HepG2 (cell line): ENCODE measurements around the gene NCBP3. TPM values are rescaled to one million over a fixed set of nuclear protein-coding genes. Genes with fewer than 3 reads are reported as not detected.

Experiments
- ATAC-seq: fragments of 200-7000 bp; cut with Tn5 transposase; 3 replicates; pipeline ENCODE4 v1.9.1; 2020; ENCODE audit warnings: mild to moderate bottlenecking, moderate library complexity
- BruUV-seq: library from RNA; stranded (reverse); fragments of 400-500 nt; replicated peaks from 2 replicates; lab custom pipeline; 2021; lab: Mats Ljungman, UMichigan
- CTCF ChIA-PET: fragments of 300-600 bp; formaldehyde crosslinking; extraction: SDS; loops from one replicate; lab custom pipeline; 2021; ENCODE audit warnings: low total read pairs, inconsistent platforms, low intra/inter-chr PET ratio; lab: Yijun Ruan, JAX
- POLR2A ChIA-PET: fragments of 350-600 bp; sonication (Branson Sonifier 250); formaldehyde crosslinking; loops from one replicate; lab custom pipeline; 2020; ENCODE audit warnings: antibody characterized with exemption, inconsistent platforms; lab: Yijun Ruan, JAX
- DNase-seq: peaks from one replicate; pipeline ENCODE4 v3.0.0-alpha.2; 2015; ENCODE audit warnings: low spot score
- FAIRE-seq: peaks from 3 replicates; lab custom pipeline; 2011; peaks lifted over from hg19 to GRCh38; lab: Jason Lieb, UNC
- H2AFZ ChIP-seq: one replicate; pipeline ENCODE4 v1.6.1; 2011; ENCODE audit warnings: low read length, inconsistent platforms
- H3K27ac ChIP-seq: fragments of 300-600 bp; 3 replicates; pipeline ENCODE4 v1.8.0; 2011; ENCODE audit warnings: mixed run types, mild to moderate bottlenecking, mixed read lengths, low read length, inconsistent platforms; ENCODE audit not compliant: insufficient read depth; ENCODE audit errors: extremely low read length
- H3K27me3 ChIP-seq, 2 experiments: fragments of 200-600 bp in 1 of 2; 2 replicates in 1 of 2; 3 replicates in 1 of 2; pipeline versions ENCODE4 v1.6.0 to v1.8.0; 2011; ENCODE audit warnings: low read length in 2 of 2, mild to moderate bottlenecking in 2 of 2, moderate library complexity in 2 of 2, inconsistent platforms in 1 of 2; ENCODE audit not compliant: insufficient read depth in 2 of 2, control insufficient read depth in 1 of 2
- H3K36me3 ChIP-seq, 2 experiments: fragments of 200-600 bp in 1 of 2; replicated peaks in 1 of 2; 2 replicates in 1 of 2; 3 replicates in 1 of 2; pipeline versions ENCODE4 v1.5.1 to v1.8.0; 2011; ENCODE audit warnings: low read length in 2 of 2, inconsistent platforms in 1 of 2; ENCODE audit not compliant: insufficient read depth in 2 of 2, control insufficient read depth in 1 of 2
- H3K4me1 ChIP-seq: 2 replicates; pipeline ENCODE4 v1.5.1; 2012; ENCODE audit warnings: low read length, inconsistent platforms; ENCODE audit not compliant: insufficient read depth
- H3K4me2 ChIP-seq: 2 replicates; pipeline ENCODE4 v1.6.0; 2011; ENCODE audit warnings: low read depth, low read length, inconsistent platforms
- H3K4me3 ChIP-seq, 3 experiments: fragments of 200-600 bp in 1 of 3; sonication (generic), shearing (Covaris generic) in 1 of 3; replicated peaks in 1 of 3; 2 replicates each; pipeline ENCODE4 v1.5.1; 2011 to 2016; ENCODE audit warnings: low read length in 3 of 3, inconsistent platforms in 2 of 3, low read depth in 2 of 3, mild to moderate bottlenecking in 2 of 3, control low read depth in 1 of 3, mixed read lengths in 1 of 3; ENCODE audit not compliant: insufficient read depth in 1 of 3
- H3K79me2 ChIP-seq: one replicate; pipeline ENCODE4 v1.6.1; 2011; ENCODE audit warnings: low read length, inconsistent platforms; ENCODE audit not compliant: insufficient read depth
- H3K9ac ChIP-seq: 2 replicates; pipeline ENCODE4 v1.6.0; 2011; ENCODE audit warnings: mild to moderate bottlenecking, low read depth, low read length, inconsistent platforms; ENCODE audit not compliant: insufficient read depth
- H3K9me3 ChIP-seq: 2 replicates; pipeline ENCODE4 v1.5.1; 2012; ENCODE audit warnings: mild to moderate bottlenecking, low read length
- H4K20me1 ChIP-seq: 2 replicates; pipeline ENCODE4 v1.6.0; 2011; ENCODE audit warnings: inconsistent platforms, mild to moderate bottlenecking, low read length, moderate library complexity; ENCODE audit not compliant: insufficient read depth
- AHR ChIP-seq: IDR thresholded peaks from 2 replicates; pipeline ENCODE4 v1.6.1; 2018; ENCODE audit warnings: missing genetic modification reagents, missing compliant biosample characterization
- ARNT ChIP-seq: fragments of 450-650 bp; IDR thresholded peaks from 2 replicates; pipeline ENCODE4 v1.6.1; 2017
- BHLHE40 ChIP-seq: IDR thresholded peaks from 2 replicates; pipeline ENCODE4 v1.6.1; 2011; ENCODE audit warnings: low read length, improper control_type of control experiment
- E2F1 ChIP-seq: sonication (generic); formaldehyde crosslinking; IDR thresholded peaks from 2 replicates; pipeline ENCODE4 v1.5.0; 2020; ENCODE audit warnings: missing genetic modification reagents
- FOSL2 ChIP-seq: sonication (generic); formaldehyde crosslinking; IDR thresholded peaks from 2 replicates; pipeline ENCODE4 v1.4.0; 2020; ENCODE audit warnings: missing genetic modification reagents
- FOXJ3 ChIP-seq: sonication (generic); formaldehyde crosslinking; IDR thresholded peaks from 2 replicates; pipeline ENCODE4 v1.4.0; 2020; ENCODE audit warnings: missing genetic modification reagents, mild to moderate bottlenecking, borderline replicate concordance
- IKZF5 ChIP-seq: IDR thresholded peaks from 2 replicates; pipeline ENCODE4 v1.6.1; 2018; ENCODE audit warnings: missing genetic modification reagents, mild to moderate bottlenecking, missing compliant biosample characterization
- MAF1 ChIP-seq: sonication (generic); formaldehyde crosslinking; IDR thresholded peaks from 2 replicates; pipeline ENCODE4 v1.5.0; 2020; ENCODE audit warnings: missing genetic modification reagents, borderline replicate concordance
- NAIF1 ChIP-seq: sonication (generic); formaldehyde crosslinking; IDR thresholded peaks from 2 replicates; pipeline ENCODE4 v1.5.0; 2020; ENCODE audit warnings: mild to moderate bottlenecking, missing genetic modification reagents, borderline replicate concordance
- PCBP2 ChIP-seq: fragments of 200-400 bp; formaldehyde crosslinking; optimal IDR thresholded peaks from 2 replicates; pipeline ENCODE3; 2018; ENCODE audit warnings: low read length, low read depth; ENCODE audit not compliant: poor library complexity, severe bottlenecking
- PHB2 ChIP-seq: fragments of 450-650 bp; IDR thresholded peaks from 2 replicates; pipeline ENCODE4 v1.6.1; 2018; ENCODE audit not compliant: partially characterized antibody
- PHF21A ChIP-seq: sonication (generic); formaldehyde crosslinking; IDR thresholded peaks from 2 replicates; pipeline ENCODE4 v1.5.0; 2020; ENCODE audit warnings: mild to moderate bottlenecking, missing genetic modification reagents
- PRMT3 ChIP-seq: sonication (generic); formaldehyde crosslinking; IDR thresholded peaks from 2 replicates; pipeline ENCODE4 v1.8.1; 2022; ENCODE audit warnings: low read depth, mild to moderate bottlenecking, moderate library complexity, missing genetic modification reagents, borderline replicate concordance
- SMARCC2 ChIP-seq: fragments of 450-650 bp; IDR thresholded peaks from 2 replicates; pipeline ENCODE4 v1.6.1; 2017; ENCODE audit warnings: antibody characterized with exemption, mild to moderate bottlenecking
- ZFP36L1 ChIP-seq: sonication (generic); formaldehyde crosslinking; IDR thresholded peaks from 2 replicates; pipeline ENCODE4 v1.8.0; 2022; ENCODE audit warnings: mild to moderate bottlenecking, missing genetic modification reagents, moderate library complexity
- ZFP36L2 ChIP-seq: sonication (generic); formaldehyde crosslinking; IDR thresholded peaks from 2 replicates; pipeline ENCODE4 v1.4.0; 2020; ENCODE audit warnings: missing genetic modification reagents
- ZNF691 ChIP-seq: sonication (generic); formaldehyde crosslinking; IDR thresholded peaks from 2 replicates; pipeline ENCODE4 v1.4.0; 2020; ENCODE audit warnings: missing genetic modification reagents, low read depth, mild to moderate bottlenecking, borderline replicate concordance
- ZSCAN21 ChIP-seq: sonication (generic); formaldehyde crosslinking; IDR thresholded peaks from 2 replicates; pipeline ENCODE4 v1.8.0; 2022; ENCODE audit warnings: mild to moderate bottlenecking, missing genetic modification reagents, moderate library complexity, borderline replicate concordance
- WGBS: methylation state at CpG from one replicate; pipeline ENCODE4 v1.1.6; 2017; ENCODE audit warnings: low lambda C conversion rate; 5-methylcytosine and 5-hydroxymethylcytosine counted together
- in situ Hi-C: cut with HindIII; loops from 2 replicates; pipeline ENCODE4 v1.10.0; 2017; ENCODE audit warnings: low pct_unique_long_range_greater_than_20kb; ENCODE audit not compliant: extremely low pct_ligation_motif_present
- intact Hi-C: fragments of 100-400 bp; cut with micrococcal nuclease; formaldehyde crosslinking; loops from one replicate; pipeline ENCODE4 v1.10.0; 2022; ENCODE audit not compliant: unreplicated experiment
- polyA plus RNA-seq, 8 experiments: library from polyadenylated mRNA; depleted of rRNA in 3 of 8; stranded (reverse) in 7 of 8; unstranded in 1 of 8; fragments of >200 nt; fragmentation: Illumina TruSeq in 4 of 8; extraction: Trizol in 4 of 8; gene quantifications; 2 replicates each; pipeline versions ENCODE4 v1.2.1 to v1.2.3, GENCODE V29; 2011 to 2016; ENCODE audit warnings: low read depth in 4 of 8, missing spikeins in 1 of 8, mixed read lengths in 1 of 8; ENCODE audit not compliant: insufficient read depth in 1 of 8
- total RNA-seq, 5 experiments: library from RNA; depleted of rRNA; stranded (reverse); fragments of >200 nt; fragmentation: Illumina TruSeq; extraction: Trizol; gene quantifications; 2 replicates each; pipeline ENCODE4 v1.2.3, GENCODE V29; 2016; ENCODE audit warnings: low read depth in 1 of 5

NCBP3 gene
- total and polyA plus RNA-seq, 2 of the 13 experiments (the other 11 are each of a cell fraction or from before 2014, with no cell fraction given): 19.5 to 24.8 TPM

GRCh38 chr17:3810019-3810418 lies 36.0 kb downstream of the NCBP3 start:
- BruUV-seq: no TSS peak
- in situ Hi-C loops (no loop called here), intact Hi-C loops (no loop called here)
- 96% methylated on average over 4 of the region's 4 CpGs for WGBS
- no peak for ATAC-seq
- Histone ChIP-seq H2AFZ (no peak overlapping the region), H3K27me3 (no peaks in the 10 kb centered on the region), H3K9ac (no peak overlapping the region), H3K36me3 (peaks cover 19 to 53% of the 10 kb centered on the region in 2 experiments; a peak in 4 of 5 replicates), H3K27ac (no peak overlapping the region), H3K4me1 (peaks cover 16% of the 10 kb centered on the region), H3K79me2 (no peaks in the 10 kb centered on the region), H3K9me3 (no peaks in the 10 kb centered on the region), H3K4me2 (no peak overlapping the region), H3K4me3 (no peak overlapping the region), H4K20me1 (no peaks in the 10 kb centered on the region)
- FAIRE-seq: no peak
- ChIA-PET CTCF (no interaction called here), POLR2A (no interaction called here)
- no peak for TF ChIP-seq ARNT
- no peak for TF ChIP-seq FOSL2 (CRISPR knock-in tag)
- no peak for TF ChIP-seq NAIF1 (CRISPR knock-in tag)
- no peak for TF ChIP-seq ZNF691 (CRISPR knock-in tag)
- no peak for TF ChIP-seq FOXJ3
- DNase-seq: no peak

- ChIA-PET POLR2A (interaction anchor here (1.6 kb wide), 1 partner anchor 14 kb away, joined by 4 read pairs; no protein-coding TSS in a partner anchor), CTCF (no interaction called here)
- Histone ChIP-seq H3K27me3 (no peaks in the 10 kb centered on the region), H4K20me1 (no peaks in the 10 kb centered on the region), H3K4me2 (no peak overlapping the region), H3K79me2 (no peaks in the 10 kb centered on the region), H3K9me3 (no peaks in the 10 kb centered on the region), H3K36me3 (peaks cover 17 to 44% of the 10 kb centered on the region in 2 experiments; a peak in 4 of 5 replicates), H2AFZ (no peak overlapping the region), H3K4me3 (no peak overlapping the region), H3K4me1 (peaks cover 25% of the 10 kb centered on the region), H3K27ac (no peak overlapping the region), H3K9ac (no peak overlapping the region)
- in situ Hi-C loops: no loop called here
- intact Hi-C loops: no loop called here
- FAIRE-seq (no peak), DNase-seq (no peak), ATAC-seq (no peak)
- 97% methylated on average over 4 of the region's 4 CpGs for WGBS
- BruUV-seq: no TSS peak
- TF ChIP-seq PHF21A (CRISPR knock-in tag): no peak
- TF ChIP-seq BHLHE40: no peak
- TF ChIP-seq IKZF5 (CRISPR knock-in tag): no peak
- TF ChIP-seq MAF1: no peak
- TF ChIP-seq PHB2: no peak
- TF ChIP-seq PRMT3 (CRISPR knock-in tag): no peak
- TF ChIP-seq PCBP2: no peak
- TF ChIP-seq E2F1: no peak
- TF ChIP-seq ZFP36L1 (CRISPR knock-in tag): no peak
- TF ChIP-seq AHR (CRISPR knock-in tag): no peak
- TF ChIP-seq ZFP36L2: no peak
- no peak for TF ChIP-seq SMARCC2
- no peak for TF ChIP-seq ZSCAN21 (CRISPR knock-in tag)
Measured at GRCh38 chr17:3809135-3809534, 36.9 kb downstream of the NCBP3 start.
